OCI-LY1 (cell line): Measurements from ENCODE around the gene ERCC5.

ENCODE experiments used
- CTCF ChIP-seq: fragments of 200-600 bp; sonication (generic), shearing (Covaris generic); IDR thresholded peaks from 2 replicates; pipeline ENCODE4 v1.5.1; 2017; ENCODE audit warnings: mild to moderate bottlenecking, antibody characterized with exemption, low read length, moderate library complexity, mixed read lengths
- EZH2 ChIP-seq: fragments of 200-600 bp; sonication (generic), shearing (Covaris generic); IDR thresholded peaks from 2 replicates; pipeline ENCODE4 v1.8.0; 2017; ENCODE audit warnings: borderline replicate concordance, mixed run types, mild to moderate bottlenecking, antibody characterized with exemption, low read length, moderate library complexity, mixed read lengths

GRCh38 chr13:102915393-102915930 is 69.6 kb downstream of the ERCC5 start:
- no peak for TF ChIP-seq CTCF
- TF ChIP-seq EZH2 = no peak
